Measurements from ENCODE around the gene CCDC18.
"Not testable (repeated sequence)": the region's sequence is repeated elsewhere in the genome, so short reads cannot be mapped to it uniquely, and the experiment has no call there.

Gene CCDC18

DNA sequence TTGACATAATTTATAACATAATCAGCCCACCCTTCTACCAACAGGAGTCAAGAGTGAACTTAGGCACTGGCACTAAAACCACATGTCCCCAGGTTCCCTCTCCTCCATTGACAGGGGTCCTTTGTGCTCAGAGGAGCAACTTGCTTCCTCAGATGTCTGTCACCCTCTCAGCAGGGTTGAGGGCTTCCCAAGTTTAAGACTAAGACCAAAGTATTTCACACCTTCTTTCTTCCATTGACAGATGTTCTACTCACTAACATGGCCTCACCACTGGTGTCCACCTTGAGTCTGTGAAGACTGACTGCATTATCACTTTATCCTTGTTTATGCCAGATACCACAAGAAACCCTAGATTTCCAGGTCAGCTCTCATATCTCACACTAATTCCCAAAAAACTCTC is 56.5 kb downstream of the CCDC18 start:
- DNase-seq (ENCODE audit: low read depth in 3 of 3) = no peak

DNA sequence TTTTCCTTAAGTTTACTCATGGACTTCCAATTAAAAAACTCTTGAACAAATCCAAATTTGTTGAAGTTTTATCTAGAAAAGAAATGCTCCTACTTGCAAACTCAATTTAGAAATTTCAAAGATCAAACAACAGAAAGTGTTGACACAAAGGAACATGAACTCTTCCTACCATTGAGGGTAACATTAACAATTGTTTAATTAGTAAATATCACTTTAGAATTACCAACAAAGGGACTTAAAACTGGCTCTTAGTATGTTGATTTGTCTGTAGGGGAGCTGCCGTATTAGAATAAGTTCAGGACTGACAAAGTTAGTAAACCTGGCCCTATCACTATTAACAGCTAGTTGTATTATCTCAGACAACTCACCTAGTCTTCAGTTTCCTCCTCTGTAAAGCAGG is 57.9 kb downstream of the CCDC18 start:
- DNase-seq (ENCODE audit: low read depth in 3 of 3) = no peak

GRCh38 chr1:93239863-93240262 is 59.3 kb downstream of the CCDC18 start:
- no peak for DNase-seq (ENCODE audit: low read depth in 3 of 3)

GRCh38 chr1:93243233-93243632 is 62.7 kb downstream of the CCDC18 start:
- DNase-seq (ENCODE audit: low read depth in 3 of 3) = not testable (repeated sequence)

- DNase-seq (ENCODE audit: low read depth in 3 of 3) = no peak
These were observed 64.0 kb downstream of the CCDC18 start for GRCh38 chr1:93244298-93245069.

DNA sequence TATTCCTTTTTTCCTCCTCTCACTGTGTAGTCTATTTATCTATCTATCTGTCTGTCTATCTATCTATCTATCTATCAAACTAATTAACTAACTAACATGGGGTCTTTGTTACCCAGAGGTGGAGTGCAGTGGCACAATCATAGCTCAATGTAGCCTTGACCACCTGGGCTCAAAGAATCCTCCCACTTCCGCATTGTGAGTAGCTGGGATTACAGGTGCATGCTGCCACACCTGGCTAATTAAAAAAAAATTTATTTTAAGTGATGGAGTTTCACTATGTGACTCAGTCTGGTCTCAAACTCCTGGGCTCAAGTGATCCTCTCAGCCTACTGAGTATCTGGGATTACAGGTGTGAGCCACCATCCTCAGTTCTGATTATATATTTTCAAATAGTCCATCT is 71.4 kb downstream of the CCDC18 start:
- DNase-seq (ENCODE audit: low read depth in 3 of 3) = no peak

GRCh38 chr1:93252598-93252997 is 72.1 kb downstream of the CCDC18 start:
- DNase-seq (ENCODE audit: low read depth in 3 of 3) = no peak

DNA sequence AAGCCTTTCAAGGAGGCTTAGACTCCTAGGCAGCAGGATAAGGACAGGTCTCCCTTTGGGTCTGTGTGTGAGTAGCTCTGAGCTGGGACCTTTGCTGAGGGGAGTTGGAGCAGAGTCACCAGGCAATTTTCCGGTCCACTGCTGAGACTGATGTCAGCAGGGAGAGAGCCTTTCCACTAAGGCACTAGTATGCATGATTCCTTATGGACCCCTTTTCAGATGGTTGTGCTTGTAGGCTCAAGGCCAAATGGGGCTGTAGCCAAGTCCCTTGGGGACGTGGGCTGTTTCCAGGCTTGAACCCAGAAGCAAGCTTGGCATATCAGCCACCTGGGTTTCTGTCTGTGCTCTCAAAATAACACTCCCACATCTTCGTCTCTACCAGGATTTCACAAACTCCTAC is 73.0 kb downstream of the CCDC18 start:
- no peak for DNase-seq (ENCODE audit: low read depth in 3 of 3)

DNA sequence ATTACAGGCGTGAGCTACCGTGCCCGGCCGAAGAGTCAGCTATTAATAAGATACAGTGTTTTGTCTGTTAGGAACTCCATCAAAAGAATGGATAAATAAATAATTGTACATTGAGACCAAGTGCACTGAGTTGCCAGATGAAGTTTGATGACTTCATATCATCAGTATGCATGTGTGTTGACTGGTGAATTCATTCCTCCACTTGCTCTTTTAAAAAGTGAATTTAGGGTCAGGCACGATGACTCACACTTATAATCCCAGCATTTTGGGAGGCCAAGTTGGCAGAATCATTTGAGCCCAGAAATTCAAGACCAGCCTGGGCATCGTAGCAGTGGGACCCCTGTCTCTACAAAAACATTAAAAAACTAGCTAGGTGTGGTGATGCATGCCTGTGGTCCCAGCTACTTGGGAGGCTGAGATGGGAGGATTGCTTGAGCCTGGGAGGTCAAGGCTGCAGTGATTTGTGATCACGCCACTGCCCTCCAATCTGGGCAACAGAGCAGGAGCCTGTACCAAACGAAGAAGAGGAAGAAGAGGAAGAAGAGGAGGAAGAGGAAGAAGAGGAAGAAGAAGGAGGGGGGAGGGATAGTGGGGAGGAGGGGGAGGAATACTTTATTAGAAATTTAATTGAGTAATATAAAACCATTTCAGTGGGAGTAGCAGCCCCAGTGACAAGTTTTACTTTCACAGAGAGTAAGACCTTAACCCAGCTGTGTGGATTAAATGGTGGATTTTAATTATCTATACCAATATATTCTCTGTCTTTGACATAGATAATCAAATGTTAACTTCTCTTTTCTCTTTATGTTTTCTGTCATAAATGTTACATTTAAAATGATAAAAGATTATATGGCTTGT is 74.9 kb downstream of the CCDC18 start:
- no peak for DNase-seq (ENCODE audit: low read depth in 3 of 3)

- DNase-seq (ENCODE audit: low read depth in 3 of 3) = no peak
These were observed 75.9 kb downstream of the CCDC18 start for GRCh38 chr1:93256433-93256832.

GRCh38 chr1:93257889-93258288 is 77.4 kb downstream of the CCDC18 start:
- no peak for DNase-seq (ENCODE audit: low read depth in 3 of 3)

- DNase-seq (ENCODE audit: low read depth in 3 of 3) = not testable (repeated sequence)
These were observed 80.2 kb downstream of the CCDC18 start for GRCh38 chr1:93260726-93261125.

DNA sequence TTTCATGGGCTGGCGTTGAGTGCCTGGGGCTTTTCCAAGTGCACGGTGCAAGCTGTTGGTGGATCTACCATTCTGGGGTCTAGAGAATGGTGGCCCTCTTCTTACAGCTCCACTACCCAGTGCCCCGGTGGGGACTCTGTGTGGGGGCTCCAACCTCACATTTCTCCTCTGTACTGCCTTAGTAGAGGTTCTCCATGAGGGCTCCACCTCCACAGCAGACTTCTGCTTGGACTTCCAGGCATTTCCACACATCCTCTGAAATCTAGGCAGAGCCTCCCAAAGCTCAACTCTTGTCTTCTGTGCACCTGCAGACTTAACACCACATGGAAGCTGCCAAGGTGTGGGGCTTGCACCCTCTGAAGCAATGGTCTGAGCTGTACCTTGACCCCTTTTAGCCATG is 82.1 kb downstream of the CCDC18 start:
- DNase-seq (ENCODE audit: low read depth in 3 of 3) = no peak

GRCh38 chr1:93268888-93269287 is 88.4 kb downstream of the CCDC18 start:
- not testable (repeated sequence) for DNase-seq (ENCODE audit: low read depth in 3 of 3)

- DNase-seq (ENCODE audit: low read depth in 3 of 3) = not testable (repeated sequence)
These were observed 94.7 kb downstream of the CCDC18 start for GRCh38 chr1:93275262-93275633.

DNA sequence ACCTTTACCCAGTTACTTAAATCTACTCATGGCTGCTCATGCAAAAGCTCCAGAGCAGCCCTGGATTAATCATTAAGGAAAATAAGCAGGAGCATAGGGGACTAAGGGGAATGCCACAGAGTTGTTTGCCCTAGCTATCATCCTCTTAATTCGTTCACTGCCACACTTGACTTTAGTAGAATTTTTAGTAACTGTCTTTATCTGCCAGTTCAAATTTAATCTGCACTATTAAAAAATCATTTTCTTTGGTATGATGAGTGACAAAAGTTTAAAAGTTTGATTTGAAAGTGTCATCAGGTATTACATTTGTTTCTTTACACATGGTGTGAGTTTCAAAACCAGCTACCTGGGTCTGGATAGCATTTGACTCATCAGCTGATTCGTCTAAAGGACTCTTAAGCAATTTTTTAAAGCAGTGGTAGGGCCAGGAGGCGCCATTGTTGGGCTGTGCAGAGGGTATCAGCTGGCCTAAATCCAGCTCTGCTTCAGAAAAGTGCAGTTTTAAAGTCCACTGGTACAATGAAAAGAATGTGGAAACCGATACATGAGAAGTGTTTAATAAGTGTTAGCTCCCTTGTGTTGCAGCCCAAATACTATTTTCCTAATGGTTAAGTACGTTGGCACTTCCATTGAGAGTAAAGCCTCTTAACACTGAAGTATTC is 95.2 kb downstream of the CCDC18 start:
- no peak for DNase-seq (ENCODE audit: low read depth in 3 of 3)

GRCh38 chr1:93277530-93277929 is 97.0 kb downstream of the CCDC18 start:
- not testable (repeated sequence) for DNase-seq (ENCODE audit: low read depth in 3 of 3)

DNA sequence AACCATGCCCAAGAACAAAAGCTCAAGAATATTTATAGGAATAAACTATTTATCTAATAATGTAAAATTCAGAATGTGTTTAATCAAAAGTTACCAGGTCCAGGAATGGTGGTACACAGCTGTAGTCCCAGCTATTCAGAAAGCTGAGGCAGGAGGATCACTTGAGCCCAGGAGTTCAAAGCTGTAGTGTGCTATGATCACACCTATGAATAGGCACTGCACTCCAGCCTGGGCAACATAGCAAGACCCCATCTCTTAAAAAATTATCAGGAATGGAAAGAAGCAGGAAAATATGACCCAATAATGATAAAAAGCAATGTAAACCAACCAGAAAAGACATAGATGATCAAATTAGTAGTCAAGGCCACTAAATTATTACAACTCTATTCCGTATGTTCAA is 103.0 kb downstream of the CCDC18 start:
- no peak for DNase-seq (ENCODE audit: low read depth in 3 of 3)

GRCh38 chr1:93288558-93288957 is 108.0 kb downstream of the CCDC18 start:
- DNase-seq (ENCODE audit: low read depth in 3 of 3) = no peak

DNA sequence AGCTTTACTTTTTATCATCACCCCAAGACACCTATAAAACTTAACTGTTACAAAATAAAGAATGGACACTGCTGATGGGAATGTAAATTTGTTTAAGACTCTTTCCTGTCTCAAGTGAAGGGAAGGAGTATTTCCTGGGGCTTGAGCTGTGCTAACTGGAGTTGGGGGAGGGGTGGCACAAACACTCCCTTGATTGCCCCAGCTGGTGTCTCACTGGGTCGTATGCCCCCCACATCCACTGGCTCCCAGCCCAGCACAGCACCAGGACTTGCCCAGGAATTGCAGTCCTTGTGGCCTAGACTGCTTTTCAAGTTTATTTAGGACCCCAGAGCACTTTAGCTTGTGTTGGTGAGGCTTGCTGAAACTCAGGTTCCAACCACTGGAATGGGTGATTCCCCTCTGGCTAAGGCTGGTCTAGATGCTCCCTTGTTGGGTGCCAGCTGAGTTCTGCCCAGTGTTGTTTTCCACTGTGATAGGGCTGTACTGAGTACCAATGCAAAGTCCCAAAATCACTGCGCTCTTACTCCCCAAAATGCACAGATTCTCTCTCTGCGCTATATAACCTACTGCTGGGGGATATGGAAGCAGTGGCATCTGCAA is 116.1 kb downstream of the CCDC18 start:
- DNase-seq (ENCODE audit: low read depth in 3 of 3) = no peak

- DNase-seq (ENCODE audit: low read depth in 3 of 3) = no peak
These were observed 120.6 kb downstream of the CCDC18 start for GRCh38 chr1:93301131-93301530.

DNA sequence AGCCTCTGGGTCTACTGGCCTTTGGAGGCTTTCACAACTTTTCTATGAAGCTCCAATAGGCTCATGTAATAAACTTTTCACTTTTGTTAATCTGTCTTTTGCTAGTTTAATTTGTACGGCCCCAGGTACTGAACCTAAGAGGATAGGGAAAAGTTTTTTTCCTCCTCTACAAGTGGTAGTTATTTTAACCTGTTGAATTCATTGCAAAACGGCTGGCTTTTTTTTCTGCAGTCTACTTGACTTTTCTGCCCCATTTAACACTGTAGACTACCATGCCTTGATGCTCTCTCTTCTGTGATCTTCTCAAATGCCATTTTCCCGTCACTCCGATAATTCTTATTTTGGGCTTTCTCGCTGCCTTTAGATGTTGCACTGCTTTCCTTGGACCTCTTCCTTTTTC is 121.6 kb downstream of the CCDC18 start:
- no peak for DNase-seq (ENCODE audit: low read depth in 3 of 3)
